Measurements from ENCODE around the gene GDF10.

Gene GDF10

DNA sequence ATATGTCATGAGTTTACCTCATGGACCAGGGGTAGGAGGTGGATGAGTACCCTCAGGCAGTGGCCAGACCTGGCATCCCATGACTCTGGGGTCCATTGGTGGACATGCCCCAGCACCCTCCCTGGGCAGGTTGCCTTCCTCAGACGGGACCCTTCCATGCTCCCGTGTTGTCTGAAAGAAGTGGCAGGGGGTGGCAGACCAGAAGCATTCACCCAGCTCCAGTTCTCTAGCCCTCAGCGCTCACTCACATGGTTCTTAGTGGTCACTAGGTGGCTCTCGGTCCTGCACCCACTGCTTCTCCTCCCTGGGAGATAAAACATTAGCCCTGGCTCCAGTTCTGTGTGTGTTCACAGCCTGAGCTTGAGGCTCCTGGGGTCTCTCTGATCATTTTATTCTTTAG is 54.2 kb downstream of the GDF10 start:
- DNase-seq (ENCODE audit: low spot score) = no peak

DNA sequence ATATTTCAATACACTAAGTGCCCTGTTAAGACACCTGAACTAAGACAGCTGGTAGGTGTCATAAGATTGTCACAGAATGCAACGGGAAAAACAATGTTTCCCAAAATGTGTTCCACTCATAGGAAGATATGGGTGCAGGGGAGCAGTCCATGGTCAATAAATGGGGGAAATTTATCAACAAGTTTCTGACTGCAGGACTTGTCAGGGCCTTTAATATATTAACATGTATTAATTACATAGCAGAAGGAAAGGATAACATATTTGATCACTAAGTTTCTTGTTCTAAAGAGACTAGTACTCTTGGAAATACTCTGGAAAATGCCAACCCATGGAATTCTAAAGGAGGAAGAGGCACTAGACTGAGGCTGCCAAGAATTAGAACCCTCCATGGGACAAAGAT is 54.9 kb downstream of the GDF10 start:
- no peak for DNase-seq (ENCODE audit: low spot score)

DNA sequence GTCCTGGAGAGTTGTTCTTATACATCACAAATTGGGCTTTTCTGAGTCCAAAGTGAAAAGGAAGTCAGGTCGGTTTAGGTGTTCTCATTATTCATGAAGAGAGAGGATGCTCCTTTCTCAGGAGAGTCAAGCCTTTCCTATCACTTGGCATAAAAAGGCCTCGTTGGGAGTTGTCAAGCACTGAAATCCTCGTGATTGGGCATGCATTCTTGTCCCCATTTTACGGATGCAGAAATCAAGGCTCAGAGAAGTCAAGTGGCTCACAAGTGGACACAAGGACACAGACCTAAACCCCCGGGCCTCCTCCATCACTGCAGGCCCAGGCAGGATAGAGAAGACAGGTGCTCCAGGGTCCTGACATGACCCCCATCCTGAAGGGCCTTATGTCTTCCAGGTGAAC is 56.7 kb downstream of the GDF10 start:
- no peak for DNase-seq (ENCODE audit: low spot score)

DNA sequence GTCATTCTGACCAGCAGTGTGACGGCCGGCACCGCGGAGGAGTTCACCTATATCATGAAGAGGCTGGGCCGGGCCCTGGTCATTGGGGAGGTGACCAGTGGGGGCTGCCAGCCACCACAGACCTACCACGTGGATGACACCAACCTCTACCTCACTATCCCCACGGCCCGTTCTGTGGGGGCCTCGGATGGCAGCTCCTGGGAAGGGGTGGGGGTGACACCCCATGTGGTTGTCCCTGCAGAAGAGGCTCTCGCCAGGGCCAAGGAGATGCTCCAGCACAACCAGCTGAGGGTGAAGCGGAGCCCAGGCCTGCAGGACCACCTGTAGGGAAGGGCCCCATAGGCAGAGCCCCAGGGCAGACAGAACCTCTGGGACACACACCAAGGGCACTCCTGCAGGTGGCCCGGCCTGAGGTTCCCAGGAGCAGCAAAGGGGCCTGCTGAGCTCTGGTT is 57.2 kb downstream of the GDF10 start:
- DNase-seq (ENCODE audit: low spot score) = no peak

DNA sequence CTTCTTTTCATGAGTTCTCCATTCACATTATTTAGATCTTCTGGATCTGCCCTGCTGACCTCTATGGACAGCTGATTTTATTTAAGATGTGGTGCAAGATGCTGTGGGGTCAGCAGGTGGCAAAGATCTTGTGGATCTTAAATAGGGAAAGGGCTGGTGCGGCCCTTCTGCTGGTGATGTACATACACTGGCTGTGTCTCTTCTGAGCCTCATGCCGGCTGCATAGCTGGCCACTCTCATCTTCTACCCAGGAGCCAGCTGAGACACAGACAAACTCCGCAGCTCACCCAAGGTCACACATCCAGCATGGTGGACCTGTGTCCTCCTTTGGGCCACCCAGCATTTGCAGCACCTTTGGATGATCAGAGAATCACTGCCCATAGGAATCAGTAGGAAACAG is 57.9 kb downstream of the GDF10 start:
- DNase-seq (ENCODE audit: low spot score) = no peak

DNA sequence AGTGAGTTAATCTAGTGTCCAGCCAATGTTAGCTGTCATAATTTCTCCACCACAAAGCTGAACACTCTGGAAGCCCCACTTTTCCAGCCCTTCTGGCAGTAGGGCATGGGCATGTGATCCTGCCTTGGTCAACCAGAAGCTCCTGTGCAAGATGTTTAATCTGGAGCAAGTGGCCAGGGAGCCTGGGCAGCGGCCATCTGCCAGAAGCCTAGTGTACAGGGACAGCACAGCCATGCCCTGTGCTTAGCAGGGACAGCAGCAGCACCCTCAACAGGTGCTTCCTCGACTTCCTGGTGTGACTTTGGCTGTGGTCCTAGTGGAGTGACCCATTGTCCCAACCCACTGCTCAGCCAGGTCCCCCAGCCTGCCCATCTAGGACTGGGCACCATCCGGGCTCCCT is 58.5 kb downstream of the GDF10 start:
- no peak for DNase-seq (ENCODE audit: low spot score)

DNA sequence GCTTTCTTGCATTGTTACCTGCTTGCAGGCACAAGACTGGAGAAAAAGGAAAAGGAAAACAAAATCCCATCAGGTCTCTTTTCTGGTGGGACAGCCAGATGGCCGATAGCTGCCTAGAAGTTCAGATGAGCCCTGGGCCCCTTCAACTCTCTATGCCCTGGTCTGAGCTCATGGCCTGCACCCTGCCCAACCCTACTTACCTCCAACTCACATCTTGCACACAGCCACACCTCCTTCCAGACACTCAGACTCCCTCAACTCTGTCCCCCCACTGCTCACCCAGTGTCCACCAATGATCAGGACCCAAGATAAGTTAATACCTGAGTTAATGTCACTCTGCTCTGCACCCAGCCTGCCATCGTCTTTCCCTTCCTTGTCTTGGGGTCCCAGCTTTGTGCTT is 59.1 kb downstream of the GDF10 start:
- DNase-seq (ENCODE audit: low spot score) = no peak

DNA sequence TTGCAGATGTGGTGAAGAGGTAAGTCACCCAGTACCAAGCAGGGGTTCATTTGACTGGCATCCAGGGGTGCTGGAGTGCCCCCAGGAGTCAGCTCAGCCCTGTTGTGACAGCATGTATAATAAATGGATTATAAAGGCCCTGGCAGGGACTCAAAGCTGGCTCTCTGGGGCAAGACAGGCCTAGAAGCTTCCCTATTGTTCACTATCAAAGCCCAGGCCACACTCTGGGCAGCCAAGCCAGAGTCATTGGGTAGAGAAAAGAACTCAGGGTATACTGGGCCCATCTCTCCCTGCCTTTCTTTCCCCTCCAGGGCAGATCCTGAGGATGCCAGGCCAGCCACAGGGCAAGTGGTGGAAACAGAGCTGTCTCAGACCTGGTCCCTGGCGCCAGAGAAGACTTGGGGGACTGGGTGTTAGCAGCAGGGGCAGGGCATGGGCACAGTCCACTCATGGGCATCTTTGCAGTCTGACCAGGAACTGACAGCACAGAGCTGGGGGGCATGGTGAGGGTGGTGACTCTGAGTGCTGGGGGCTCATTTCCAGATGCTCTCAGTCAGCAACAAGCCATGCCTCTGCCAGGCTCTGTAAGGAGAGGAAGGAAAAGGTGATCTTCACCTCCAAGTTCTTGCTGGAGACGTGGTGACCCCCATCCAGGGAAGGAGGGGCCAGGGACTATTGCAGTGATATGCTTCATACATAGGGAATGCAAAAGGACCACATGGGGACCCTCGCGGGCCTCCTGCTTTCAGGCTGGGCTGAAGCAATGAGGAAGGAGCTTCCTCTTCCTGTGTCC is 59.8 kb downstream of the GDF10 start:
- no peak for DNase-seq (ENCODE audit: low spot score)

DNA sequence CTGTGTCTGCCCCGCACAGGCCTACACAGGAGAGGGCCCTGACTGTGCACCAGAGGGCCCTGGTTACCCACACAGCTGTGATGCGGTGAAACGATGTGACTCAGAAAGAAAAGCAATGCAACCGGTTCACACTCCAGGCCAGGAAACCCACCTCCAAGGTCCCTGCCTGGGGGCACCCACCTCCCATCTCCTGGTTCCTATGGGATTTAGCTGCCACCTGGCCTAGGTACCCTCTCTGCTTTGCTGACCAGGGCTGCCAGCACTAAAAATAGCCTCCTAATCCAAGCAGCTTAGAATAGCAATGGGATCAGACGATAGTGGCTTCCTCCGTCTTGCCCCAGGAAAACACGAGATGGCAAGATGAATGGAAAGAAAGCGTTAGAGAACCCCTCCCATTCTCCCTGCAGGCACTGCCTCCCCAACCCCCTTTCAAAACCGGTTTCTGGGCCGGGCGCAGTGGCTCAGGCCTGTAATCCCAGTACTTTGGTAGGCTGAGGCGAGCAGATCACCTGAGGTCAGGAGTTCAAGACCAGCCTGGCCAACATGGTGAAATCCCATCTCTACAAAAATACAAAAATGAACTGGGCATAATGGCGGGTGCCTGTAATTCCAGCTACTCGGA is 60.5 kb downstream of the GDF10 start:
- DNase-seq (ENCODE audit: low spot score) = no peak

DNA sequence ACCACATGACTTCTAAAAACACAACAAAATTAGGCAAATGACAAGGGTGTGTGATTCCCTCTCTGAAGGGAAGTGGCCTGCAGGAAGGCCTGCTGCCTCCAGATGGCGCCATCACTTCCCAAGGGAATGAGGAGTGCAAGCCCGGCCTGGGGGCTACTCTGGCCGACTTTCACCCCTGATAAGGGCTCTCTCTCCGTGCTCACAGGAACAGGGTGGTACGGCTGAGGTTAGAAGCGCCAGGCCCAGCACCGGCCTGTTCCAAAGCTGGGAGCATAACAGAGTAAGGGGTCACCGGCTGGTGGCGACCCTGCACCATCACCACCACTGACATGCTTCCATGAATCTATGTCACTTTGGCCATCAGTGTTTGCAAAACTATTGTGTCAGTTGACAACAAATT is 61.3 kb downstream of the GDF10 start:
- peak; percentile 38 for DNase-seq (ENCODE audit: low spot score)

DNA sequence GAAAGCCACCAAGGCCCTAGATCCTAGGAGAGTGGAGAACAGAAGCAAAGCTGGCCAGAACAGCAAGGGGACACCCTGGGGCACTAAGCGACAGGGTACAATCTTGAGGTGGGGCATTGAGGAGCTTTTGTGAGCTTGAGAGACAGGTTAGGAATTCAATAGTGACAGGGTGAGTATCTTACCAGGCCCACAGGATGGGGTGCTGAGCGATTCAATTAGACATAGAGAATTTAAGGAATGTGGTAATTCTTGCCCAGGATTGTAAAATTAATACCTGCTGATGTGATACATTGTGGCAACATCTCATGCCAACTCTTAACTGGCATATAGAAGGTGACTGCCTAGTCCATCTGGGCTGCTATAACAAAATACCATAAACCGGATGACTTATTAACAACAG is 62.2 kb downstream of the GDF10 start:
- DNase-seq (ENCODE audit: low spot score) = no peak
